Frontal cortex (tissue), 4 donors: Measurements from ENCODE around the gene NIBAN1. TPM values are rescaled to one million over a fixed set of nuclear protein-coding genes. Genes with fewer than 3 reads are reported as not detected.
"Not testable (repeated sequence)": the region's sequence is repeated elsewhere in the genome, so short reads cannot be mapped to it uniquely, and the experiment has no call there.

Source experiments
- DNase-seq, 2 donors: peaks; one replicate each; pipeline ENCODE4 v3.0.0; 2012; ENCODE audit warnings: low spot score in 2 of 2
- FAIRE-seq: peaks from 2 replicates; lab custom pipeline; 2012; peaks lifted over from hg19 to GRCh38; lab: Jason Lieb, UNC
- total RNA-seq: library from RNA; depleted of rRNA; stranded (reverse); fragments of >200 nt; gene quantifications from one replicate; pipeline ENCODE4 v1.2.3, GENCODE V29; 2014
- donor health status: control.
- donor health status: control.
- donor health status: control.

Gene NIBAN1
- 2.4 TPM for total RNA-seq

- no peak for FAIRE-seq
Measured at GRCh38 chr1:184974056-184974836, at the start of gene NIBAN1. Gene NIBAN1, minus strand, starts transcription at chr1:184974508. Its CDS starts 152 bp downstream, at chr1:184974356.

DNA sequence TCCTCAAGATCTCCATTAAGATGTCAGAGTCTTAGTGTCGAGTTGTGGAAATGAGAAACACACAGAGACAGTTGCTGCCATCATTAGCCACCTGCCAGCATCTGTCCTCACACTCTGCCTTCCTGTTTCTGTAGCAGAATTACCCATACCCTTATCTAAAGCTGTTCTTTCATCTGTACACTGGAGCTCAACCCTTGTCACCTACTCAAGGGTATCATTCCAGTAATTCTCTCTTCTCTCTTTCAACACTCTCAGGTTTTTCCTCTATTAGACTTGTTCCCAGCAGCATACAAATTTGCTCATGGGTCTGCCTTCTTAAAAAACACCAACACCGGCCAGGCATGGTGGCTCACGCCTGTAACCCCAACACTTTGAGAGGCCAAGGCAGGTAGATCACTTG is 43.7 kb upstream of the NIBAN1 start:
- FAIRE-seq (no peak), DNase-seq (no peak)

More at GRCh38 chr1:184974056-184974836, at the start of gene NIBAN1:
- DNase-seq, result peak in 1 of 2 donors; percentile 49

- FAIRE-seq (no peak), DNase-seq (no peak)
Measured at GRCh38 chr1:185017338-185017737, 43.0 kb upstream of the NIBAN1 start.

DNA sequence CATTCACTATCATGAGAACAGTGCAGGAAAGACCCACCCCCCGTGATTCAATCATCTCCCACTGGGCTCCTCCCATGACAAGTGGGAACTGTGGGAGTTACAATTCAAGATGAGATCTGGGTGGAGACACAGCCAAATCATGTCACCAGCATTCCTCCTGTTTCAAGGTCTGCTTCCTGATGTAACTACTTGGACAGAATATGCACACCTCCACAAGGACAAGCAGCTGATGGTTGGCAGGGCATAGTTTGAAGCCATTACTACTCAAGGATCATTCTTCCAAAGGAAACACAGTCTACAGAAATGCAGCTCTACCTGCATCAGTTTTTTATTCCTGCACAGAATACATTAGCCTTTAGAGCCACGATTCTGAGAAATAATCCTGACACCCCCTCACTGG is 42.6 kb upstream of the NIBAN1 start:
- no peak for DNase-seq
- no peak for FAIRE-seq

GRCh38 chr1:185015631-185016030 is 41.3 kb upstream of the NIBAN1 start:
- FAIRE-seq (no peak), DNase-seq (no peak)

DNA sequence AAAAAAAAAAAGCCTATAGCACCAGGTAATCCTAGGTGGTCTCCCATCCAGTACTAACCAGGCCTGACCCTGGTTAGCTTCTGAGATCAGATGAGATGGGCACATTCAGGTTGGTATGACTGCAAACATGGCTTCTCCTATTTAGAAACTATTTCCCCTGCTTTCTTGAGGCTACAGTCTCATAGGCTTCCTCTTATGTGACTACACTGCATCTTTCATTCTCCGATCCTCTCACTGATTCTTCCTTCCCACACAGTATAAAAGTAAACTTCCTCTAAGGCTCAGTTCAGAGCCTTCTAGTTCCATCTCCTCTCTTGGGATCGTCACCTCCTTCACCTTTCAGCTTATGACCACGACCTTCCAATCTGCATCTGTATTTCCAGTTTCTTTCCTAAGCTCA is 40.6 kb upstream of the NIBAN1 start:
- FAIRE-seq, result no peak
- DNase-seq, result no peak

- FAIRE-seq (no peak), DNase-seq (no peak)
Measured at GRCh38 chr1:185010361-185010760, 36.1 kb upstream of the NIBAN1 start.

DNA sequence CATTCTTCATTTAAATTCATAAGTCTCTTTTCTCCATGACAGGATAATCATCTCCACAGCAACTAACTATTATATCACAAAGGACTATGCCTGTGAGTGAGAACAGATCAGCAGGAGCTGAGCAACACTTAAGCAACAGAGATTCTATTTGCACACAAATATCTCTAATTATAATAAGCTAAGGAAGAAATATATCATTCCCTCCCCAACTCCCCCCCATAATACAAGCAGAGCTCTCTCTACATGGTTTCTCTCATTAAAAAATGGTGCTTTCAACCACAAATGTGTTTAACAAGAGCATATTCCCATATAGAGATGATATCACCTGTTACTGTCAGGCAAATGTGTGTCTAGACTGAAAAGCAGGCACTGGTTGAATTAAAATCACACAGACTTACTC is 34.5 kb upstream of the NIBAN1 start:
- FAIRE-seq (no peak), DNase-seq (no peak)

DNA sequence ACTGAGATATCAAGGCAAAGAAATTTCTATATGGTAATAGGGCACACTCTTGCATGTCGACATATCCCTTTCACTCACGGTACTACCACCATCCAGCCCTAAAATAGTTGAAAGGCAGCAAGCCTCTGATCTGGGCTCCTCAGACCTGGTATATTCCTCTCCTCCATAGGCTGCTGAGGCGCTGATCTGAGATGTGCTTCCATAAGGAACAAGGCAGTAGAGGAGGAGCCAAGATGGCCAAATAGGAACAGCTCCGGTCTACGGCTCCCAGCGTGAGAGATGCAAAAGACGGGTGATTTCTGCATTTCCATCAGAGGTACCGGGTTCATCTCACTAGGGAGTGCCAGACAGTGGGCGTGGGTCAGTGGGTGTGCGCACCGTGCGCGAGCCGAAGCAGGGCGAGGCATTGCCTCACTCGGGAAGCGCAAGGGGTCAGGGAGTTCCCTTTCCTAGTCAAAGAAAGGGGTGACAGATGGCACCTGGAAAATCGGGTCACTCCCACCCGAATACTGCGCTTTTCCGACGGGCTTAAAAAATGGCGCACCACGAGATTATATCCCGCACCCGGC is 27.1 kb upstream of the NIBAN1 start:
- DNase-seq, FAIRE-seq: not testable (repeated sequence)

DNA sequence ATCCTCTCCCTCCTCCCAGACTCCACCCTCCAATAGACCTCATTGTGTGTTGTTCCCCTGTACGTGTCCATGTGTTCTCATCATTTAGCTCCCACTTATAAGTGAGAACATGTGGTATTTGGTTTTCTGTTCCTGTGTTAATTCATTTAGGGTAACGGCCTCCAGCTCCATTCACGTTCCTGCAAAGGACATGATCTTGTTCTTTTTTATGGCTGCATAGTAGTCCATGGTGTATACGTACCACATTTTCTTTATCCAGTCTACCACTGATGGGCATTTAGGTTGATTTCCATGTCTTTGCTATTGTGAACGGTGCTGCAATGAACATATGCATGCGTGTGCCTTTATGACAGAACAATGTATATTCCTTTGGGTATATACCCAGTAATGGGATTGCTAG is 25.7 kb upstream of the NIBAN1 start:
- not testable (repeated sequence) for FAIRE-seq, DNase-seq

- no peak for FAIRE-seq
Measured at GRCh38 chr1:184994301-184994700, 20.0 kb upstream of the NIBAN1 start.

DNA sequence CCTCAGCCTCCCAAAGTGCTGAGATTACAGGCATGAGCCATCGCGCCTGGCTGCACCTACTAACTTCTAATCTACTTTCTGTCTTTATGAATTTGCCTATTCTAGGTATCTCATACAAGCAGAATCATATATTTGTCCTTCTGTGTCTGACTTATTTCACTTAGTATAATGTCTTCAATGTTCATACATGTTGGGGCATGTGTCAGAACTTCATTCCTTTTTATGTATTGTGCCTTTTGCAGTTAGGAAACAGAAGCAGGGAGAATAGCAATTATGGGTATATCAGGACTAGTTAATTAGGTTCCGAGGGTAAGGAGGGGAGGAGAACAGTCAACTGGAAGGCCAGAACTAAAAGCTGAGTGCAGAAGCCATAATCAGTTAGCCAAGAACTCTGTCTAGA is 18.0 kb upstream of the NIBAN1 start:
- no peak for FAIRE-seq

More at GRCh38 chr1:184994301-184994700, 20.0 kb upstream of the NIBAN1 start:
- DNase-seq, result no peak

DNA sequence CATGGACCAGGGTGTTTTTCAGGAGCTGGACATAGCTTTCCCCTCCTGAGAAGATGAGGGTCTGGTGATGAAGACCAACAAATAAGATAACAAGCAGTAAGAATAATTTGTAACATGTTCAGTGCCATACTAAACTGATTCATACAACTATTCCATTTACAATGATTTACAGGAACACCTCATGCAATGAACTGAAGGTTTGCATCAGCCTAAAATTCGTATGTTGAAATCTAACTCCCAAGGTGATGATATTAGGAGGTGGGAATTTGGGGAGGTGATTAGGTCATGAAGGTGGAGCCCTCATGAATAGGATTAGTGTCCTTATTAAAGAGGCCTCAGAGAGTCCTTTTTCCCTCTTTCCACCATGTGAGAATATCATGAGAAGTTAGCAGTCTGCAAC is 15.9 kb upstream of the NIBAN1 start:
- no peak for FAIRE-seq
- DNase-seq, result no peak

More for the DNA sequence above, 18.0 kb upstream of the NIBAN1 start:
- DNase-seq, result no peak

DNA sequence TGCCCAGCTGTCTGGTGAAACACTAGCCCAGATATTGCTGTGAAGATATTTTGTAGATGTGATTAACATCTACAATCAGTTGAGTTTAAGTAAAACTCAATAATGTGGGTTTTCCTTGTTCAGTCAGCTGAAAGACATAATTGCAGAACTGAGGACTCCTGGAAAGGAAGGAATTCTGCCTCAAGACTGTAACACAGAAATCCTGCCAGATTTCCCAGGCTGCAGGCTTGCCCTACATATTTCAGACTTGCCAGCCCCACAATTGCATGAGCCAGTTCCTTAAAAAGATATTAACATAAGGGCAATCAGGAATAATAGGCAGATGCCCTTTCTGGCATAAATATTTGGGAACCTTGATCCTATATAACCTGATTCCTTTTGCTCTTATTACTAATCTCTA is 14.2 kb upstream of the NIBAN1 start:
- no peak for FAIRE-seq
- DNase-seq, result no peak

GRCh38 chr1:184987696-184988095 is 13.4 kb upstream of the NIBAN1 start:
- DNase-seq (no peak), FAIRE-seq (no peak)

DNA sequence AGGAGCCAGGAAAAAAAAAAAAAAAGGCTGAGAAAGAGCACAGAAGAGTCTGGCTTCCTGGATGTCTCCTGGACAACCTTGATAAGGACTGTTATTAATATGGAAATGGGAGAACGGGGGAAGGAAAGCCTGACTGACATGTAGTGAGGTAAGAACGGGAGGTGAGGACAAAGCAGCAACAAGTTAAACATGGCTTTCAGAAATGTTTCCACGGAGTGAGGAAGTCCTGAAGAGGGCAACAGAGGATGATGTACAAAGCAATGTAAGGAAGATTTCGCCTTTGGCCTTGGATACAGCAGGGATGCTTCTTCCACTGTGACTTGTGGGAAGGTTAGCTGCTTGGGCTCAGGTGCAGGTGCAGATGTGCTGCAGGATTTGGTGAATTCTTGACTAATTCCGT is 11.9 kb upstream of the NIBAN1 start:
- DNase-seq (no peak), FAIRE-seq (no peak)

DNA sequence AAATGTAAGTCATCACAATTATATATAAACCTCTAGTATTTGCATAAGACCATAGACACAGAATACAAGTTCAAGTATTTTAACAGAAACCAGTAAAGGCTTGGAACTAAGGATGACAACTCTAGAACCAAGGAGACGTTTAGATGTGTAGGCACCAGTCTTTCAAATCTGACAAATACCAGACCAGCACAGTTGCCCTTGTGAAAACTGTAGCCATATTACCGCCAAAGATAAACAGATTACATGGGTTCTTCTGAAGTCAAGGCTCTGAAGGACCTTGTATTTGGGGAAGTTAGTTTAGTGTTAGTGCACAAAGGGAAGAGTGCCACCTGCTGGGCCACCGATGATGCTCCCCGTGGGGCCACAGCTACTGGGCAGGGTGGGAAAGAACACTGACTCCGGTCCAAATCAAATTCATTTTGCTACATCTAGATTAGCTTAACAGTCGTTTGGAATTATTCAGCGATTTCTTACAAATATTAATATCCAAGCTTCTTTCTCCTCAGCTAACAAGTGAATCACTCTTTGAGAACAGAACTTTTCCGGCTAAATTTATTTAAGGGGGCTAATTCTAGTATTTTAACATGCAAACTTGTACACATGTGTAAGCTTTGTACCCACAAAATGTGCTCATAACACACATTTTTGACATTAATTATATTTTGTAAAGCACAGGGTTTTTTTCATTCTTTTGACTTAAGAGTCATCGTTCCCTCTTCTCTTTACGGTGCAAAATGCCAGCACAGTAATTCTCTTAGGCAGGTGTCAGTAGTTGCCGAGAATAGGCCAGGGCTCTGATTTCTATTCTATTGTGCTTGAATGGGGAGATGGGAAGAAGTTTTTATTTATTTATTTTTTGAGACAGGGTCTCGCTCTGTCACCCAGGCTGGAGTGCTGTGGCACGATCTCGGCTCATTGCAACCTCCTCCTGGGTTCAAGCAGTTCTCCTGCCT is 8.0 kb upstream of the NIBAN1 start:
- DNase-seq (peak in 1 of 2 donors; percentile 28), FAIRE-seq (no peak)

- FAIRE-seq (no peak), DNase-seq (no peak)
Measured at GRCh38 chr1:184980726-184981125, 6.4 kb upstream of the NIBAN1 start.

DNA sequence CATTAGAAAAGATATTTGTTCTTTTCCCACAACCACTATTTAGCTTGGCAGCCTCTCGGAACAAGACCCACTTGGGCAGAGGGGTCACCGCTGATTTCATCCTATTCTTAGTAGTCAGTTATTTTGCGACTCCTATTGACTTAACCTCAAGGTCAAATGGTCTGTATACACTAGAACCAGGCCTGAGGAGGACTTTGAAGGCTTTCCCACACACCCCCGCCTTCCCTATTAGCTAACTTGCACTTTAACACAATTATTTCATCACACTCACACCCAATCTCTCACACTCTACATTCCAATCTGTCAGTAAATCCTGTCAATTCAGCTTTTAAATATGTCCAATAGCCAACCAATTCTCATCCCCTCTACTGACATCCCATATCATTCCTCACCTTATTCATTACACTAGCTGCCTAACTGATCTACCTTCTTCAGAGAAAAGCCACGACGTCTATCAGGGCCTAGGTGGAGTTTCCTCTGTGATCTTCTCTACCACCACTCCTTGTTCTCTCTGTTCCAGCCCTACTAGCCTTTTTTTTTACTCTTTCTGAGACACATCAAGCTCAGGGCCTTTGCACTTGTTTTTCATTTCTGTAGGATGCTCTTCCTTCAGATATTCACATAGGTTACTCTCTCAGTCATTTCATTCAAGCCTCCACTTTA is 1.0 kb upstream of the NIBAN1 start:
- DNase-seq (no peak), FAIRE-seq (no peak)

DNA sequence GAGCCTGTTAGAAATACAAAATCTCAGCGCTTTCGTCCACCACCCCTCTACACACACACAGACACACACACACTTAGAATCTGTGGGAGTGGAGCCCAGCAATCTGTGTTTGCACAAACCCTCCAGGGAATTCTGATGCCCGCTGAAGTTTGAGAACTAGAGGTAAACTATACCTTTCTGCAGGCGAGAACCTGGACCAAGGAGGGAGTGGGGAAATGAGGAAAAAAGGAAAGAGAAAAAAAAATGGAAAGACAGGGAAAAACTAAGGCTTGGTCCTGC is 468 bp upstream of the NIBAN1 start:
- FAIRE-seq, result no peak
- DNase-seq, result no peak
